Right lobe of liver (tissue), 4 donors: ENCODE results near the gene EPB41L1.

ENCODE experiments used
- CTCF ChIP-seq, 4 donors: fragments of 200-600 bp in 3 of 4; fragments of 450-650 bp in 1 of 4; IDR thresholded peaks; one replicate each; pipeline versions ENCODE4 v1.5.1 to v1.8.0; 2016 to 2022; ENCODE audit warnings: antibody characterized with exemption in 4 of 4, mild to moderate bottlenecking in 2 of 4
- POLR2A ChIP-seq: fragments of 450-650 bp; IDR thresholded peaks from one replicate; pipeline ENCODE4 v1.6.1; 2017; ENCODE audit warnings: antibody characterized with exemption, mild to moderate bottlenecking
- donor health status: DM: no; HTN: no; CAD: no.
- donor health status: DM: no; HTN: no; CAD: no.
- donor health status: DM: no; HTN: yes; CAD: no.

GRCh38 chr20:36248836-36249235 lies 94.3 kb downstream of the EPB41L1 start:
- TF ChIP-seq CTCF (IDR thresholded peaks at IDR 0.05) (no peak), POLR2A (no peak)
